ENCODE measurements around the gene SMIM10L1.

DNA sequence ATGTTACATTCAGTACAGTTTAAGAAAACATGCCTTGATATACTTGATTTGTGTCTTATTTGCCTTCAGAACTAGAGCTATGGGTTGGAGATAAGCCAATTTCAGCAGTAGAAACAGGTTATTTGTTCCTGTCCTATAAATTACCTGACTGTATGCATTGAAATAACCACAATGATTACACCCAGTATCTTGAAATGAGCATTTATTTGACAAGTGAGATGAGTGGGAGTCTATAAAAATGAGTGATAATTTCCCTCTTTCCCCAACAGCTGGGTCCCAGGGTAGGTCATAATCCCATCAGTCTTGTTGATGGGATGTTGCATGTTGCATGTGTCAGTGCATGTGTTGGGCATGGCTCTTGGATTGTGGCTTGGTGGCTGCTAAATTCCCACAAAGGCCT, 12.0 kb downstream of the SMIM10L1 start:
- TF ChIP-seq ZFX (IDR thresholded peaks at IDR 0.05) (no peak), CTCF (conservative IDR thresholded peaks at IDR 0.05) (no peak)

All from C4-2B (cell line).